Nephron (organoid): ENCODE results near the gene UNC5C.

Source experiments
- H3K27ac Mint-ChIP-seq, 3 experiments: 2 replicates each; pipeline ENCODE4 v1.8.0; 2020; ENCODE audit warnings: mixed read lengths in 3 of 3, mild to moderate bottlenecking in 2 of 3, moderate library complexity in 1 of 3
- H3K27me3 Mint-ChIP-seq: 2 replicates; pipeline ENCODE4 v1.8.0; 2021; ENCODE audit warnings: low read depth, mild to moderate bottlenecking, moderate library complexity, mixed read lengths
- H3K36me3 Mint-ChIP-seq: 2 replicates; pipeline ENCODE4 v1.8.0; 2020; ENCODE audit warnings: low read depth, mixed read lengths
- H3K4me1 Mint-ChIP-seq: 2 replicates; pipeline ENCODE4 v1.8.0; 2020; ENCODE audit warnings: mixed read lengths
- H3K4me3 Mint-ChIP-seq, 3 experiments: 2 replicates each; pipeline ENCODE4 v1.8.0; 2020; ENCODE audit warnings: mild to moderate bottlenecking in 3 of 3, mixed read lengths in 3 of 3, moderate library complexity in 2 of 3
- H3K9me3 Mint-ChIP-seq: 2 replicates; pipeline ENCODE4 v1.8.0; 2020; ENCODE audit warnings: mixed read lengths
- TF ChIP-seq, protein P1 (sequence below), 3 experiments: fragments of 200-600 bp; sonication (generic); IDR thresholded peaks; one replicate each; pipeline ENCODE4 v1.5.0; 2021; ENCODE audit warnings: antibody characterized with exemption in 3 of 3; ENCODE audit not compliant: unreplicated experiment in 3 of 3

UNC5C gene

DNA sequence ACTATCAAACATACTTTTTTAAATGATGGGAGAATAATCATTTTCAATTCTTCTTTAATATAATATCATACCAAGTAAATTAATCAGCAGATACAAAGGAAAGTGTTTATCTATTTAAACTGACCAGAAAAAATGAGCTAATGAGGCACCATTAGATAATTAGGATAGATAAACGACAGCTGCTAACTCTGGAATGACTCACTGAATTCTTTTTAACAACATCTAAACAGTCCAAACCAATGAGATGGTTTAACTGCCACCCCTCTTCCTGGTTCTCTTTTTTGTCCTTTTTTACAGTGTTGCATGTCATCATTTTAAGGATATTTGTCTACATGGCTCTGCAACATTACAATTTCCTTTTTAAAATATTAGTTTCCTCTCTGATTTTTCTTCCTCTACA, 41.6 kb downstream of the UNC5C start:
- Mint-ChIP-seq H3K4me3 (no peak overlapping the region), H3K36me3 (peaks cover 15% of the 10 kb centered on the region), H3K9me3 (no peaks in the 10 kb centered on the region), H3K4me1 (peaks cover 13% of the 10 kb centered on the region), H3K27ac (no peak overlapping the region), H3K27me3 (no peaks in the 10 kb centered on the region)
- TF ChIP-seq, protein P1, sequence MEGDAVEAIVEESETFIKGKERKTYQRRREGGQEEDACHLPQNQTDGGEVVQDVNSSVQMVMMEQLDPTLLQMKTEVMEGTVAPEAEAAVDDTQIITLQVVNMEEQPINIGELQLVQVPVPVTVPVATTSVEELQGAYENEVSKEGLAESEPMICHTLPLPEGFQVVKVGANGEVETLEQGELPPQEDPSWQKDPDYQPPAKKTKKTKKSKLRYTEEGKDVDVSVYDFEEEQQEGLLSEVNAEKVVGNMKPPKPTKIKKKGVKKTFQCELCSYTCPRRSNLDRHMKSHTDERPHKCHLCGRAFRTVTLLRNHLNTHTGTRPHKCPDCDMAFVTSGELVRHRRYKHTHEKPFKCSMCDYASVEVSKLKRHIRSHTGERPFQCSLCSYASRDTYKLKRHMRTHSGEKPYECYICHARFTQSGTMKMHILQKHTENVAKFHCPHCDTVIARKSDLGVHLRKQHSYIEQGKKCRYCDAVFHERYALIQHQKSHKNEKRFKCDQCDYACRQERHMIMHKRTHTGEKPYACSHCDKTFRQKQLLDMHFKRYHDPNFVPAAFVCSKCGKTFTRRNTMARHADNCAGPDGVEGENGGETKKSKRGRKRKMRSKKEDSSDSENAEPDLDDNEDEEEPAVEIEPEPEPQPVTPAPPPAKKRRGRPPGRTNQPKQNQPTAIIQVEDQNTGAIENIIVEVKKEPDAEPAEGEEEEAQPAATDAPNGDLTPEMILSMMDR (IDR thresholded peaks at IDR 0.05; ENCODE audit: unreplicated experiment in 3 of 3), result no peak

DNA sequence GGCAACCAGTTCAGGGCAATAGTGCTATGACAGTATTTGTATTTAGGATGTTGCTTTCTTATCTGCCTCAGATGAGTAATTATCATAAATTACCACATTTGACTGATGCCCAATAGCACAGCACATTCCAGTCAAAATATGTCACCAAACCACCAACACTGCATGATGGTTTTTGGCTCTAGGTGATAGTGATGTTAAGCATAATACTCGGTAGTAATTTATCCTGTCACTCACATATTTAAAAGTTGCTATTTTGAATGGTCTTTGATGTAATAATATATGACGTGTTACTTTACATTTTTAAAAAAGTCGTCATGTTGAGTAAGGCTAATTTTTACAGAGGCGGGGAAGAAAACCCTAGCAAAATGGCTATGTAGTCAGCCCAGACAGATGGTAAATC, 42.5 kb downstream of the UNC5C start:
- no peak overlapping the region for H3K27ac Mint-ChIP-seq
- H3K9me3 Mint-ChIP-seq, result no peaks in the 10 kb centered on the region
- H3K4me1 Mint-ChIP-seq, result peaks cover 13% of the 10 kb centered on the region
- H3K27me3 Mint-ChIP-seq, result no peaks in the 10 kb centered on the region
- H3K36me3 Mint-ChIP-seq, result peaks cover 10% of the 10 kb centered on the region
- TF ChIP-seq, protein P1 (IDR thresholded peaks at IDR 0.05; ENCODE audit: unreplicated experiment in 3 of 3), result no peak
- no peak overlapping the region for H3K4me3 Mint-ChIP-seq

DNA sequence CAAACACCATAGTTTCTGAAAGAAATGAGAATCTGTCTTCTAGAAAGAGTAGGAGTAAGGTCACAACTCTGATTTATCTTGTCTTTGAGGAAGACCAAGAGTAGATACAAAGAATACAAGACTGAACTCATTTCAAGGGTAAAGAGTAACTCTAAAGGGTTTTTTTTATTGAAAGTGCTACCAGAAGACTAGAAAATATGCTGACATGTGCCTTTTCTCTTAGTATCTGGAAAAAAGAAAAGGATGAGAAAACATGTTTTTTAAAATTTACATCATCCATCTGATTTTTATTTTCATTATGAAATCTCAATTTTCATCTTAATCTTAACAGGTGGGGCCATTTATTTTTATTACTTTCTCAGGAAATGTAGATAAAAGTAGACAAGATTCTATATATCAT, 43.0 kb downstream of the UNC5C start:
- TF ChIP-seq, protein P1 (IDR thresholded peaks at IDR 0.05; ENCODE audit: unreplicated experiment in 3 of 3), result no peak
- no peak overlapping the region for H3K4me3 Mint-ChIP-seq
- no peaks in the 10 kb centered on the region for H3K9me3 Mint-ChIP-seq
- no peaks in the 10 kb centered on the region for H3K27me3 Mint-ChIP-seq
- H3K27ac Mint-ChIP-seq, result peak overlapping the region; percentile 13 to 87 (median 52)
- peaks cover 10% of the 10 kb centered on the region for H3K36me3 Mint-ChIP-seq
- H3K4me1 Mint-ChIP-seq, result peaks cover 13% of the 10 kb centered on the region

DNA sequence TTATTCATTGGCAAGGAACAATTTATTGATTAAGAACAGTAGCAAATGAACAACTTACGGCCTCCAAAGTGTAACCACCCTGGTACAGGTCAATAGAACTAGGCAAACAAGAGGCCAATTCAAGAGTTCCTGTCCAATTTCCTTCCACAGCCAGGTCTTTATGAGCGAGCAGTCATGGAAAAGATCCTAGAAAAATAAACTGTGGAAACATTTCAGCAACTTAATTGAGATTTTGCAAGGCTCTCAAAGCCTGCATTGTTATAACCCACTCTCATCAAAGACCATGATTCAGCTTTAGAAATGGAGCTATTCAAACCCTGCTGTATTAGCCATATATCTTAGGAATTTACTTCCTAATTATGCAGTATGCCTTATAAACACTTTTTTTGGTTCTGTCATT, 43.6 kb downstream of the UNC5C start:
- peaks cover 10% of the 10 kb centered on the region for H3K36me3 Mint-ChIP-seq
- H3K4me1 Mint-ChIP-seq, result peaks cover 18% of the 10 kb centered on the region
- H3K9me3 Mint-ChIP-seq, result no peaks in the 10 kb centered on the region
- H3K4me3 Mint-ChIP-seq, result no peak overlapping the region
- H3K27ac Mint-ChIP-seq, result peak overlapping the region; percentile 13 to 87 (median 52)
- no peaks in the 10 kb centered on the region for H3K27me3 Mint-ChIP-seq
- TF ChIP-seq, protein P1 (IDR thresholded peaks at IDR 0.05; ENCODE audit: unreplicated experiment in 3 of 3), result no peak

DNA sequence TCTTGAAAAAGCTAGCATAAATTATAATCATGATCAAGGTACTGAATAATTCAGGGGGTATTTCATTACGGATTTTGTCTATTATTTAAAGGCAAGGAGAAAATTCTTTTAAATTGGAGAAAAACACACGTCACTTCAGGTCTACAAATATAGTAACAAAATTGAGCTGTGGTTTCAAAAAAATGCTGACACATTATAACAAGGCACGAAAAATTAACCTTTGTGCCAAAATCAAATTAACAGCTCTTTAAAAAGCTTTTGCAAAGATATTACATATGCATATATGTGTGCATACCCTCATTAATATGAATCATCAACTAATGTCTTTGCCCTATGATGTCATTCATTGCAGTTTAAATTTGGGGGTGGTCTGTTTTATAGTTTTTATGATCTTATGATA, 44.3 kb downstream of the UNC5C start:
- Mint-ChIP-seq H3K27ac (peak overlapping the region in 2 of 3 experiments; percentile 9 to 36), H3K36me3 (peaks cover 10% of the 10 kb centered on the region), H3K9me3 (no peaks in the 10 kb centered on the region), H3K4me1 (peaks cover 23% of the 10 kb centered on the region), H3K27me3 (no peaks in the 10 kb centered on the region), H3K4me3 (no peak overlapping the region)
- TF ChIP-seq, protein P1 (IDR thresholded peaks at IDR 0.05; ENCODE audit: unreplicated experiment in 3 of 3), result no peak

DNA sequence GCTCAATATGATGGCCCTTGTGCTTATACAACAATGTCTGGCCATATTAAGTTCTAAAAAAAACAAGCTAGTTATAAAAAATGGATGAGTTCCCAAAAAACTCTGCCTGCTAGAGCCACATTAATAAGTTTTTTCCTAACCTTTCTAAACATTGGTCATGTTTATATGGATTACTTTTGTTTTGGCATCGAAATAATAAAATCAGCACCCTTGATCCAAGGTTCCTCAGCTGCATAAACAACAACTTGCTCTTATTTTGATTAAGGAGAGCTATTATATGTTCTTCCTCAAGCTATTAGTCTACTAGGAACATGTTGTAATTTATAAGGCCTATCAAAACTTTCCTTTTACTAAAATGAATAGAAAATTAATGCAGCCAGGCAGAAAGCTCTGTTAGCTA, 48.4 kb downstream of the UNC5C start:
- peaks cover 21% of the 10 kb centered on the region for H3K4me1 Mint-ChIP-seq
- H3K4me3 Mint-ChIP-seq, result no peak overlapping the region
- peaks cover 14% of the 10 kb centered on the region for H3K36me3 Mint-ChIP-seq
- TF ChIP-seq, protein P1 (IDR thresholded peaks at IDR 0.05; ENCODE audit: unreplicated experiment in 3 of 3), result no peak
- H3K9me3 Mint-ChIP-seq, result no peaks in the 10 kb centered on the region
- H3K27me3 Mint-ChIP-seq, result no peaks in the 10 kb centered on the region
- peak overlapping the region in 2 of 3 experiments; percentile 74 to 82 for H3K27ac Mint-ChIP-seq
